WTC11 (cell line): ENCODE data around the gene LIMS1.

Experiments used
- ATF6 ChIP-seq: sonication (generic); formaldehyde crosslinking; IDR thresholded peaks from 2 replicates; pipeline ENCODE4 v1.8.1; 2023; ENCODE audit warnings: mild to moderate bottlenecking, missing genetic modification reagents
- FOXP4 ChIP-seq: sonication (generic); formaldehyde crosslinking; IDR thresholded peaks from 2 replicates; pipeline ENCODE4 v1.8.0; 2022; ENCODE audit warnings: mild to moderate bottlenecking, missing genetic modification reagents
- NFYB ChIP-seq: sonication (generic); formaldehyde crosslinking; conservative IDR thresholded peaks from 2 replicates; pipeline ENCODE4 v1.8.0; 2022; ENCODE audit warnings: low read depth, missing genetic modification reagents
- RELA ChIP-seq: sonication (generic); formaldehyde crosslinking; IDR thresholded peaks from 2 replicates; pipeline ENCODE4 v1.8.1; 2022; ENCODE audit warnings: missing genetic modification reagents, mild to moderate bottlenecking, borderline replicate concordance
- SP1 ChIP-seq: sonication (generic); formaldehyde crosslinking; conservative IDR thresholded peaks from 2 replicates; pipeline ENCODE4 v1.8.1; 2022; ENCODE audit warnings: missing genetic modification reagents
- TF ChIP-seq, protein P1 (sequence below): fragments of 200-600 bp; IDR thresholded peaks from 2 replicates; pipeline ENCODE4 v1.8.0; 2022; ENCODE audit warnings: antibody characterized with exemption

- TF ChIP-seq RELA (CRISPR knock-in tag) (no peak), NFYB (CRISPR knock-in tag) (no peak), SP1 (CRISPR knock-in tag) (no peak), FOXP4 (CRISPR knock-in tag) (no peak), ATF6 (CRISPR knock-in tag) (no peak)
- TF ChIP-seq, protein P1, sequence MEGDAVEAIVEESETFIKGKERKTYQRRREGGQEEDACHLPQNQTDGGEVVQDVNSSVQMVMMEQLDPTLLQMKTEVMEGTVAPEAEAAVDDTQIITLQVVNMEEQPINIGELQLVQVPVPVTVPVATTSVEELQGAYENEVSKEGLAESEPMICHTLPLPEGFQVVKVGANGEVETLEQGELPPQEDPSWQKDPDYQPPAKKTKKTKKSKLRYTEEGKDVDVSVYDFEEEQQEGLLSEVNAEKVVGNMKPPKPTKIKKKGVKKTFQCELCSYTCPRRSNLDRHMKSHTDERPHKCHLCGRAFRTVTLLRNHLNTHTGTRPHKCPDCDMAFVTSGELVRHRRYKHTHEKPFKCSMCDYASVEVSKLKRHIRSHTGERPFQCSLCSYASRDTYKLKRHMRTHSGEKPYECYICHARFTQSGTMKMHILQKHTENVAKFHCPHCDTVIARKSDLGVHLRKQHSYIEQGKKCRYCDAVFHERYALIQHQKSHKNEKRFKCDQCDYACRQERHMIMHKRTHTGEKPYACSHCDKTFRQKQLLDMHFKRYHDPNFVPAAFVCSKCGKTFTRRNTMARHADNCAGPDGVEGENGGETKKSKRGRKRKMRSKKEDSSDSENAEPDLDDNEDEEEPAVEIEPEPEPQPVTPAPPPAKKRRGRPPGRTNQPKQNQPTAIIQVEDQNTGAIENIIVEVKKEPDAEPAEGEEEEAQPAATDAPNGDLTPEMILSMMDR = no peak
Observed at GRCh38 chr2:108704871-108705270, 170.6 kb downstream of the LIMS1 start.
